ENCODE results near the gene RAB11FIP3. TPM values are rescaled to one million over a fixed set of nuclear protein-coding genes. Genes with fewer than 3 reads are reported as not detected.

The RAB11FIP3 gene
- total RNA-seq, 1 donor from 2014 or later = 27.4 TPM

DNA sequence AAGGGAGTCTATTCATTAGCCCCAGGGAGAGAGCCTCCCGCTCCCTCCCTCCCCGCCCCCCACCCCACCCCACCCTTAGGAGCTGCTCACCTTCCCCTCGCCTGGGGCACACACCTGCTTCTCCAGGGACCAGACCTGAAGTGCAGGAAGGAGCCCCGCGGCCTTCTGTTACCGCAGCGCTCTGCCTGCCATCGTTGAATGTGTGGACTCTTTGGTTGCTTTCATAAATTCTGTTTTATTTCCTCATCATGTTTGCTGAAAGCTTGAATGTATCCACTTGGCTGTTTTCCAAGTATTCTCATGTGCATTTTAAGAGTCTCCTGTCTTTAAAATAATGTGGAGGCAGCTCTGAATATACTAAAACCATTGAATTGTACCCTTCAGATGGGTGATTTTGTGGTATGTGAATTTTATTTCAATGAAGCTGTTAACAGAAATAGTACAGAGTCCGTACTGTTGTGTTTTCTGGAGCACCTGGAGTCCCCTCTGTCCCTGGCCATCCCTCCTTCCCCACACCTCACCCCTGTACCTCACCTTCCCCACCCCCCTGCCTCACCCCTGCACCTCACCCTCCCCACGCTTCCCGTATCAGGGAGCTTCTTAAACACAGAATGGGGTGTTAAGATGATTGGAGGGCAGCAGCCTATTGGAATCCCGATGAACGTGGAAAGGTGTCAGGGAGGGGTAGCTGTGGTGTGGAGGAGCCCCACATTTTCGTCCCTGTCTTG lies 25.5 kb downstream of the RAB11FIP3 start:
- intact Hi-C loops (cut with micrococcal nuclease) = no loop called here
- Histone ChIP-seq H3K27ac (replicated peaks) (no peak overlapping the region), H3K27me3 (ENCODE audit: low read depth) (no peaks in the 10 kb centered on the region), H3K4me1 (peaks cover 7% of the 10 kb centered on the region), H3K36me3 (no peaks in the 10 kb centered on the region), H3K4me3 (no peak overlapping the region), H3K9me3 (replicated peaks) (no peaks in the 10 kb centered on the region)
- DNase-seq = no peak
- TF ChIP-seq, protein P1, sequence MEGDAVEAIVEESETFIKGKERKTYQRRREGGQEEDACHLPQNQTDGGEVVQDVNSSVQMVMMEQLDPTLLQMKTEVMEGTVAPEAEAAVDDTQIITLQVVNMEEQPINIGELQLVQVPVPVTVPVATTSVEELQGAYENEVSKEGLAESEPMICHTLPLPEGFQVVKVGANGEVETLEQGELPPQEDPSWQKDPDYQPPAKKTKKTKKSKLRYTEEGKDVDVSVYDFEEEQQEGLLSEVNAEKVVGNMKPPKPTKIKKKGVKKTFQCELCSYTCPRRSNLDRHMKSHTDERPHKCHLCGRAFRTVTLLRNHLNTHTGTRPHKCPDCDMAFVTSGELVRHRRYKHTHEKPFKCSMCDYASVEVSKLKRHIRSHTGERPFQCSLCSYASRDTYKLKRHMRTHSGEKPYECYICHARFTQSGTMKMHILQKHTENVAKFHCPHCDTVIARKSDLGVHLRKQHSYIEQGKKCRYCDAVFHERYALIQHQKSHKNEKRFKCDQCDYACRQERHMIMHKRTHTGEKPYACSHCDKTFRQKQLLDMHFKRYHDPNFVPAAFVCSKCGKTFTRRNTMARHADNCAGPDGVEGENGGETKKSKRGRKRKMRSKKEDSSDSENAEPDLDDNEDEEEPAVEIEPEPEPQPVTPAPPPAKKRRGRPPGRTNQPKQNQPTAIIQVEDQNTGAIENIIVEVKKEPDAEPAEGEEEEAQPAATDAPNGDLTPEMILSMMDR (IDR thresholded peaks at IDR 0.05; ENCODE audit: borderline replicate concordance) = no peak

DNA sequence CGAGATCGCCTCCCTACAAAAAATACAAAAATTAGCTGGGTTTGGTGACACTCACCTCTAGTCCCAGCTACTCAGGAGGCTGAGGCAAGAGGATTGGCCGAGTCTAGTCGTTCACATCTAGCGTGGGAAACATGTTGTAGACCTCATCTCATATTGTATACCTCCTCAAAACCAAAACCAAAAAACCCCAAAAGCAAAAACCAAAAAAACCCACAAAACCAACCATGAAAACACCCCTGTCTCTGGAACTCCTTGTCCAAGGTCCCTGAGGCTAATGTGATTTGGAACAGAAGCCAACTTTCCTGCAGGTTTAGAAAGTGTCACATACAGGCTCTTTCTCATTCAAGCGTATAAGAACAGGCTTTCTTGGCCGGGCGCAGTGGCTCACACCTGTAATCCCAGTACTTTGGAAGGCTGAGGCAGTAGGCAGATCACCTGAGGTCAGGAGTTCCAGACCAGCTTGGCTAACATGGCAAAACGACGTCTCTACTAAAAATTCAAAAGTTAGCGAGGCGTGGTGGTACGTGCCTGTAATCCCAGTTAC lies 29.0 kb downstream of the RAB11FIP3 start:
- TF ChIP-seq, protein P1 (IDR thresholded peaks at IDR 0.05; ENCODE audit: borderline replicate concordance) = no peak
- DNase-seq = no peak
- Histone ChIP-seq H3K9me3 (replicated peaks) (no peaks in the 10 kb centered on the region), H3K4me3 (no peak overlapping the region), H3K27ac (replicated peaks) (no peak overlapping the region), H3K36me3 (no peaks in the 10 kb centered on the region), H3K27me3 (ENCODE audit: low read depth) (no peaks in the 10 kb centered on the region), H3K4me1 (peaks cover 28% of the 10 kb centered on the region)
- intact Hi-C loops (cut with micrococcal nuclease) = no loop called here

DNA sequence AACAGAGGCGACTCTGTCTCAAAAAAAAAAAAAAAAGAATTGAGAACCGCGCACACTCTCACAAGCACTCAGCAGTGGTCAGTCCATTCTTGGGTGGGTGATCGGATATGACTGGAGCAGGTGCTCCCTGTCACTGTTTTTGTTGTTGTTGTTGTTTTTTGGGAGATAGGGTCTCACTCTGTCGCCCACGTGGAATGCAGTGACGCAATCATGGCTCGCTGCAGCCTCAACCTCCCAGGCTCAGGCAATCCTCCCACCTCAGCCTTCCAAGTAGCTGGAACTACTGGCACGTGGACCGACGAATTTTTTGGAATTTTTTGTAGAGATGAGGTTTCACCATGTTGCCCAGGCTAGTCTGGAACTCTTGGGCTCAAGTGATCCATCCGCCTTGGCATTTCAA lies 30.0 kb downstream of the RAB11FIP3 start:
- no peak for DNase-seq
- intact Hi-C loops (cut with micrococcal nuclease) = no loop called here
- H3K9me3 ChIP-seq (replicated peaks) = no peaks in the 10 kb centered on the region
- TF ChIP-seq, protein P1 (IDR thresholded peaks at IDR 0.05; ENCODE audit: borderline replicate concordance) = no peak
- H3K27ac ChIP-seq (replicated peaks) = no peak overlapping the region
- no peak overlapping the region for H3K4me3 ChIP-seq
- H3K27me3 ChIP-seq (ENCODE audit: low read depth) = no peaks in the 10 kb centered on the region
- peaks cover 24% of the 10 kb centered on the region for H3K4me1 ChIP-seq
- no peaks in the 10 kb centered on the region for H3K36me3 ChIP-seq

DNA sequence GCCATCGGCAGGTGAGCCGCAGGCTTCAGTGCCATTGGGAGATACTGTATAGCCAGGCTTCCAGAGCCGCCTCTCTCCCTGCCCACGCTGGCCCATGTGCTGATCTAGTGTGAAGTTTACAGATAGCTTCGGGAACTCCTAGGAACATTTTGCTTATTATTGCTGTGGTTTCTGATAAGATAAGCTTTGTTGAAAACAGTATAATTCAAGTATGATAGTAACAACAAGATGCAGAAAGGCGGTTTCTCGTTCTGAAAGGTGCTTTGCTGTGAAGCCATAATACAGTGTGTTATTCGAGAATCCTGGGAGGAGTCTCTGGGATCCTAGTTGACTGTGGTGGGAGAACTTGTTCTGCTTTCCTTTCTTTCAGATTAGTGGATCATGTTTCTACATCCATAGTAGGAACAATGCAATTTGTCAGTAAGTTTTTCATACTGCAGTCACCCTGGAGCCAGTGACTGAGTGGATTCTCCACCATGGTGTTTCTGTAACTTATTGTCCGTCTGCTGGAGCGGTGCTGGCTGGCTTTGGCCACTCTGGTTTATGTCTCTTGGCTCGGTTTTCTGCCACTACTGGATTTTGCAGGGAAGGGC lies 31.5 kb downstream of the RAB11FIP3 start:
- H3K36me3 ChIP-seq = peaks cover 7% of the 10 kb centered on the region
- peak overlapping the region; percentile 78 for H3K27ac ChIP-seq (replicated peaks)
- TF ChIP-seq, protein P1 (IDR thresholded peaks at IDR 0.05; ENCODE audit: borderline replicate concordance) = no peak
- H3K27me3 ChIP-seq (ENCODE audit: low read depth) = no peaks in the 10 kb centered on the region
- DNase-seq = no peak
- peaks cover 21% of the 10 kb centered on the region for H3K4me1 ChIP-seq
- intact Hi-C loops (cut with micrococcal nuclease) = no loop called here
- no peaks in the 10 kb centered on the region for H3K9me3 ChIP-seq (replicated peaks)
- H3K4me3 ChIP-seq = no peak overlapping the region

DNA sequence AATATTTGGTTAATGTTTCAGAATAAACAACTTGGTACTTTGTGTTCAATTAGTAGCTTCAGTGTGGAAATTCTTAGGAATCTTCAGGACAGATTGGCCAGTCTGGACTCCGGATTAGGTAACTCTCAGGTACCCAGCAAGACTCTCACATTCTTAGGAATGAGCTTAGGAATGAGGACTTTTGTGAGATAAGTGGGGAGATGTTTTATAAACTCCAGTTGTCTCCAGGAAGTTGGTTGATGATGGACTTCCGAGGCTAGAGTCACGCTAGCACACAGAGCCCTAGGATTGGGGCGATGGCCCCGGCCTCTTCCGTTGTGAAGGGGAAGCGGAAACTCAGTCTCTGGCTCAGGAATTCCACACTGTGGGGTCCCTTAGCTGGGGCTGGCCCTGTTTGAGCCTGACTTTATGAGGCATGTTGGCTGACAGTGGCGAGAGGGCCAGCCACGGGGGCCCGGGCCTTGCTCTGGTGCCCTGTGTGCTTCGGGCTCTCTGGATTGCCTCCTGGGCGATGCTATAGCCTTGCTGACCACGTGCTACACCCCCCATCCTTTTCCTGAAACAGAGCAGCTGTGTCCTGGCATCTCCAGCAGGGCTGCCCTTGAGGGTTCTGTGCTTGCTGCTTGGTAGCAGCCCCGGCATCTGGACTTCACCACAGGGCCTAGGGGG lies 32.4 kb downstream of the RAB11FIP3 start:
- intact Hi-C loops (cut with micrococcal nuclease) = no loop called here
- TF ChIP-seq, protein P1 (IDR thresholded peaks at IDR 0.05; ENCODE audit: borderline replicate concordance) = no peak
- Histone ChIP-seq H3K27ac (replicated peaks) (peak overlapping the region; percentile 78), H3K4me1 (peaks cover 21% of the 10 kb centered on the region), H3K4me3 (no peak overlapping the region), H3K9me3 (replicated peaks) (no peaks in the 10 kb centered on the region), H3K36me3 (peaks cover 14% of the 10 kb centered on the region), H3K27me3 (ENCODE audit: low read depth) (no peaks in the 10 kb centered on the region)
- DNase-seq = no peak
